Anterior cingulate cortex (tissue), 58 donors: ENCODE data around the gene B4GALNT4.
"Not testable (repeated sequence)": the region's sequence is repeated elsewhere in the genome, so short reads cannot be mapped to it uniquely, and the experiment has no call there.

Experiments used
- DNase-seq, 58 donors: peaks; one replicate each; lab custom pipeline; 2025; lab: John Stamatoyannopoulos, UW

Gene B4GALNT4

GRCh38 chr11:390175-390574, 20.9 kb downstream of the B4GALNT4 start:
- no peak for DNase-seq

DNA sequence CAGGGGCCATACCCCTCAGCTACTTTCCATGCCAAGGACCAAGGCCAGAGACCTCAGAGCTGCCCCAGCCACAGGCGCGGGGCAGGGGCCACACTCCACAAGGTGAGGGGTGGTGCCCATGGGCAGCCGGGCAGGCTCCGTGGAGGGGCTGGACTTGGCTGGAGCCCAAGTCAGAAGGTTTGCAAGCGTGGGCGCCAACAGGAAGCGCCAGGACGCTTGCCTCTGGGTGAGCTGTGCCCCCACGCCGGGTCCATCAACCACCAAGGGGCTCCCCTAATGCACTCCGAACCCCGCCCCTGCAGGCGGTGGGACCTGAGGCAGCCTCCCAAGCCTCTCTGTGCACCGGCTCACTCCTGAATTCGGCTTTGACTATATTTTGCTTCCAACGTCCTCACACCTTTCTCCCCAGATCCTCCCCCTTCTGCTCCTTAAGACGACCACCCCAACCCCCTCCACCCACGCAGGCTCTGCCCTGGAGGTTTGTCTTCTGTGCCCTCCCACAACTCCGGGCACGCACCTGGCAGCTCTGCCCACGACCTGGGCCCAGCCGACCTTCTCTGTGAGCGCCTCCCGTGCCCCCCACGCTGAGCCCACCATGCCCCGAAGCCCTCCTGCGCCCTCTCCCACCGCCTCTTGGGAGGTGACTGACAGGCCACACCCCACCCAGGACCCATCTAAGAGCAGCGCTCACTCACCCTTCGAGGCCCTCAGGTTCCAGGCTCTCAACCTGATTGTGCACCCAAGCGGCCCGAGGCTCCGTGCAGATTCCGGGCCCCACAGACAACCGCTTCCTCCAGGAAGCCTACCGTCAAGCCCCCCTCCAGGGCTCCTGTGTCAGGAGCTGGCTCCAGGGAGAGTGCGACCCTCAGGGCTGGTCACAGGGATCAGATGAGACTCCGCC, 22.1 kb downstream of the B4GALNT4 start:
- DNase-seq, result no peak

GRCh38 chr11:392102-392777, 22.9 kb downstream of the B4GALNT4 start:
- no peak for DNase-seq

DNA sequence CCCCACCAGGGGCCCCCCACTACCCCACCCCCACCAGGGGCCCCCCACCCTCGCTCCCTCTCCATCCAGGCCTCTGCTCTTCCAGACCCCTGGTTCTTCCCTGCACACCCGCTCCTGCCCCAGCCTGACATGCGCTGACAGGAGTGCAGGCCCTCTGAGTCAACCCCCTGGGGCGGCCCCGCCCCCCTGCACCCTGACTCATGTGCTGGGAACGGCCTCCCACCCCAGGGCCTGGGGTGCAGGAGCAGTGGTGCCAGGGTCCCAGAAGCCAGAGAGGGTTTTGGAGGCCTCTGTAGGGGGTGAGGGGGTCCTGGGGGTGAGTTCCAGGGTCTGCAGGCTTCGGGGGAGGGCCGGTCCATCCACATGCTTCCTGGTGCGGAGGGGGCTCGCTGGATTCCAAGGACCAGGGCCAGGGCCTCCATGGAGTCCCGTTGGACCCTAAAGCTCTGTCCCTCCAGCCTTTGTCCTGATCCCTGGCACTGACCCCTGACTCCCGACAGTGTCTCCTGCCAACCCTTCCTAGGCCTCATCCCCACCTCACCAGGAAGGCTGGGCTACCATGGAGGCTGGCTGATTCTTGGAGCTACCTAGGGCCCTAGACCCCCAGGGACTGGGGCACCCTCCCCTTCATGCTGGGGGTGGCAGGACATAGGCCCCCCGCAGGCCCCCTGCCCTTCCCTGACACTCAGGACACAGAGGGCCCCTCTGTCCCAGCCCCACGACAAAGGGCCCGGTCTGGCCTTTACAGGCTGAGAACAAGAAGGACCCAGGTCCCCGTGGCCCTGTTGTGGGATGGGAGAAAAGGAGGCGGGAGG, 24.1 kb downstream of the B4GALNT4 start:
- DNase-seq, result no peak

- no peak for DNase-seq
These were observed 24.9 kb downstream of the B4GALNT4 start, which contains the start of gene PKP3 for GRCh38 chr11:394034-394857. PKP3 (plus strand) TSS chr11:394209; CDS start chr11:394293, 84 bp downstream.

DNA sequence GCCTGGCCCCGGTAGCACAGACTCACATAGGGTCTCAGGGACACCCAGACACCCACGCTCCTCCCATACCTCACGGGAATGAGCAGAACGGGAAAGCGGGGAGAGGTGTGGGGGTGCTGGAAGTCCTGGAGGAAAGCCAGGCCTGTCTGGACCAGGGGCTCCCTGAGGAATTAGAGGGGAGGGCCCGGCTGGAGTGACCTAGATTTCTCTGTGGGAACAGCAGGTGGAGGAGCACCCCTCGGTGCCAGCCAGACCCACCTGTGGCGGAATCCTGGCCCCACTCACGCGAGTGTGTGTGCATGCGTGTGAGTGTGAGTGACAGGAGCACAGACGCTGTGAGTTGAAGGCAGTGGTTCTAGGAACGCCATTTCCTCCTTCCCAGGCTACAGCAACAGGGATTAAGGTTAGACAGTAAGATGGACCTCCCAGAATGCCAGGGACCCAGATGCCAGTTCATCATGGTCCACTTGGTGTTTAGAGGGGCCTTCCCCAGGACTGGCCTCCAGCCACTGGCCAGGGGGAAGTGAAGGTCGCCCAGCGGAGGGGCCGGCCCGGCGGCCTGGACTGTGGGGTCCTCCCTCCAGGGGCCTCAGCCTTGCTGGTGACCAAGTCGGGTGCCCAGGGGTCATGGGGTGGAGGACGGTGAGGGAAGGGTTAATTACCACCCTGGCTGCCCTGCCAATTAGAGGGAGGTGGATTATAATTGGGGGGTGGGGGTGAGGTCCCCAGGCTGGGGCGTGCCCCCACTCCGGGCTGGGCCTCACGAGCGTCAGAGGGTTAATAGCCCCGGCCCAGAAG, 25.8 kb downstream of the B4GALNT4 start:
- DNase-seq, result no peak

DNA sequence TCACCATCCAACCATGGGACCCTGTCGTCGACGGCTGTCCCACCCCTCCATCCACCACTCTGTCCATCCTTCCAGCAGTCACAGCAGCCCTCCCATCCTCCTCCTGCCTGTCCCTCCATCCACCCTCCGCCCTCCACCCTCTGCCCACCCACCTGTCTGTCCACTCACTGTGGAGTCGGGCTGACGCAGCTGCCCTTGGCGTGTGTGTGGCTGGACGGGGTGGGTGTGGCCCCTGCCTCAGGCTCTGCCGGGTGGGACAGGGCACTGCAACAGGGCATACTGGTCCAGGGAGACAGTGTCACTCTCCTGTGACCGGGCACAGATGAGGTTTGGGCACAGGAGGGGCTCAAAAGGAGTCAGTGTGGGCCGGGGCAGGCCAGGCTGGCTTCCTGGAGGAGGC, 26.6 kb downstream of the B4GALNT4 start:
- no peak for DNase-seq

- no peak for DNase-seq
These were observed 27.2 kb downstream of the B4GALNT4 start for GRCh38 chr11:396511-396947.

- peak in 35 of 58 donors; percentile 15 to 64 (median 31) for DNase-seq
These were observed 27.7 kb downstream of the B4GALNT4 start for GRCh38 chr11:396948-397548.

DNA sequence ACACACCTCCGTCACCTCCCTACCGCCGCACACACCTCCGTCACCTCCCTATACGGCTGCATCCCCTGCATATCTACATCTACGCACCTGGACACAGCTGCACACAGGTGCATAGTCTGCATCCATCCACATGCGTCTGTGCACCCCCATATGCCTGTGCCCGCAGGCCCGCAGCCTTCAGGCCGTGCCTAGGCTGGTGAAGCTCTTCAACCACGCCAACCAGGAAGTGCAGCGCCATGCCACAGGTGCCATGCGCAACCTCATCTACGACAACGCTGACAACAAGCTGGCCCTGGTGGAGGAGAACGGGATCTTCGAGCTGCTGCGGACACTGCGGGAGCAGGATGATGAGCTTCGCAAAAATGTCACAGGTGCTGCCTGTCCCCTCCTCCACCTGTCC, 29.5 kb downstream of the B4GALNT4 start:
- DNase-seq, result no peak

GRCh38 chr11:399731-400211, 30.5 kb downstream of the B4GALNT4 start:
- no peak for DNase-seq

DNA sequence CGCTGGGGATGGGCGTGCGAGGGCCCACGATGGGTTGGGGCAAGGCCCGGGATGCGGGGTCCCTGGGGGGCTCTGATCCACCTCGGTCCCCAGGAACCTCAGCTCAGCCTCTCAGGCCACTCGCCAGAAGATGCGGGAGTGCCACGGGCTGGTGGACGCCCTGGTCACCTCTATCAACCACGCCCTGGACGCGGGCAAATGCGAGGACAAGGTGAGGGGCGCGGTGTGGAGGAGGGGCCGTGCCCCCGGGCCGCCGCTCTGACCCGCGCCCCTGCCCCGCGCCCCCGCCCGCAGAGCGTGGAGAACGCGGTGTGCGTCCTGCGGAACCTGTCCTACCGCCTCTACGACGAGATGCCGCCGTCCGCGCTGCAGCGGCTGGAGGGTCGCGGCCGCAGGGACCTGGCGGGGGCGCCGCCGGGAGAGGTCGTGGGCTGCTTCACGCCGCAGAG, 31.0 kb downstream of the B4GALNT4 start:
- no peak for DNase-seq

- not testable (repeated sequence) for DNase-seq
These were observed 31.9 kb downstream of the B4GALNT4 start for GRCh38 chr11:401196-401595.

DNA sequence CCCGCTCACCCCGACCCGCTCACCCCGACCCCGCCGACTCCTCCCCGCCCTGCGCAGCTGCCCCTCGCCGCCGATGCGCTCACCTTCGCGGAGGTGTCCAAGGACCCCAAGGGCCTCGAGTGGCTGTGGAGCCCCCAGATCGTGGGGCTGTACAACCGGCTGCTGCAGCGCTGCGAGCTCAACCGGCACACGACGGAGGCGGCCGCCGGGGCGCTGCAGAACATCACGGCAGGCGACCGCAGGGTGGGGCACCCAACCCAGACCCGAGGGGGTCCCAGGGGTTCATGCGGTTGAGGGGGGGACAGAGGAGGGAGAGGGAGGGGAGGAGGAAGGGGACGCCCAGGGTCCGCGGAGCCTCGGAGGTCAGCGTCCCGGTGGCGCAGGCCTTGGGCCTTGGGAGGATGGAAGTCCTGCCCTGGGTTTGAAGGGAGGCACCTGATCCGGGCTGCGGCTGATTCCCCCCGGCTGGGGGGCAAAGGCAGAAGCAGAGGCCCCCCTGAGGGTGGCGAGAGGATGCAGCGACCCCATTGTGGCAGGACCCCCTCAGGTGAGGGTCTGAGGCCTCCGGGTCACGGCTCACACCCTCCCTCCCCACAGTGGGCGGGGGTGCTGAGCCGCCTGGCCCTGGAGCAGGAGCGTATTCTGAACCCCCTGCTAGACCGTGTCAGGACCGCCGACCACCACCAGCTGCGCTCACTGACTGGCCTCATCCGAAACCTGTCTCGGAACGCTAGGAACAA, 33.9 kb downstream of the B4GALNT4 start:
- DNase-seq, result no peak

GRCh38 chr11:403761-404431, 34.6 kb downstream of the B4GALNT4 start:
- no peak for DNase-seq

GRCh38 chr11:404551-405264, 35.4 kb downstream of the B4GALNT4 start:
- no peak for DNase-seq
